HG03521 (cell line): Measurements from ENCODE around the gene HOXD1.

Experiments used
- ATAC-seq: cut with Tn5 transposase; IDR thresholded peaks from one replicate; pipeline ENCODE4 v1.9.1; 2021; ENCODE audit warnings: mild to moderate bottlenecking, moderate library complexity; ENCODE audit not compliant: unreplicated experiment

The HOXD1 gene

DNA sequence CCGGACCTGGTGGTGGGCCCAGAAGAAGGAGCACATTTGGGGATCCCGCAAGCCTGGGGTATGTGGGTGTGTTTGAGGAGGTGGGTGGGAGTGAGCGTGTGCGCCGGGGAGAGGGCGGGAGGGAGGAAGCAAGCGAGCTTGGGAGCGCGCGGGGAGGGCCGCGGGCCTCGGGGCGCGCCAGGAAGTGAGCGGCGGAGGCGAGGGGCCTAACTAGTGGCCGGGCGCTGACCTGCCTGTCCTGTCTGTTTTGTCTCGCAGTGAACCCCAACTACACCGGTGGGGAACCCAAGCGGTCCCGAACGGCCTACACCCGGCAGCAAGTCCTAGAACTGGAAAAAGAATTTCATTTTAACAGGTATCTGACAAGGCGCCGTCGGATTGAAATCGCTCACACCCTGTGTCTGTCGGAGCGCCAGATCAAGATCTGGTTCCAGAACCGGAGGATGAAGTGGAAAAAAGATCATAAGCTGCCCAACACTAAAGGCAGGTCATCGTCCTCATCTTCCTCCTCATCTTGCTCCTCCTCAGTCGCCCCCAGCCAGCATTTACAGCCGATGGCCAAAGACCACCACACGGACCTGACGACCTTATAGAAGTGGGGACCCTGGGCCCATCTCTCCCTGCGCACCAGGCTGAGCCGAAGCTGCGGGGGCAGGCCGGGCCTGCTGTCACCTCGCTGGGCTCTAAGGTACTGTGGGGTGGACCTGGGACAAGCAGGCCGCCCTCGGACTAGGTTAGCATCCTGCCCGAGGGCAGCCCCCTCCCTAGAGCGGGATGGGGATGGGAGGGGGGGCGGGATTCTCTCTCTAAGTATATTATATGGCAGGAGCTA is 35.9 kb upstream of the HOXD1 start:
- ATAC-seq: no peak

GRCh38 chr2:176154576-176155252 is 33.8 kb upstream of the HOXD1 start:
- ATAC-seq: no peak

- no peak for ATAC-seq
These were observed 33.0 kb upstream of the HOXD1 start for GRCh38 chr2:176155356-176156044.

- ATAC-seq: no peak
These were observed 32.1 kb upstream of the HOXD1 start for GRCh38 chr2:176156301-176156806.

GRCh38 chr2:176156807-176157498 is 31.5 kb upstream of the HOXD1 start, which contains the start of gene HOXD3:
HOXD3 (plus strand) TSS chr2:176157307; CDS start chr2:176169115, 11,808 bp downstream.
- no peak for ATAC-seq

DNA sequence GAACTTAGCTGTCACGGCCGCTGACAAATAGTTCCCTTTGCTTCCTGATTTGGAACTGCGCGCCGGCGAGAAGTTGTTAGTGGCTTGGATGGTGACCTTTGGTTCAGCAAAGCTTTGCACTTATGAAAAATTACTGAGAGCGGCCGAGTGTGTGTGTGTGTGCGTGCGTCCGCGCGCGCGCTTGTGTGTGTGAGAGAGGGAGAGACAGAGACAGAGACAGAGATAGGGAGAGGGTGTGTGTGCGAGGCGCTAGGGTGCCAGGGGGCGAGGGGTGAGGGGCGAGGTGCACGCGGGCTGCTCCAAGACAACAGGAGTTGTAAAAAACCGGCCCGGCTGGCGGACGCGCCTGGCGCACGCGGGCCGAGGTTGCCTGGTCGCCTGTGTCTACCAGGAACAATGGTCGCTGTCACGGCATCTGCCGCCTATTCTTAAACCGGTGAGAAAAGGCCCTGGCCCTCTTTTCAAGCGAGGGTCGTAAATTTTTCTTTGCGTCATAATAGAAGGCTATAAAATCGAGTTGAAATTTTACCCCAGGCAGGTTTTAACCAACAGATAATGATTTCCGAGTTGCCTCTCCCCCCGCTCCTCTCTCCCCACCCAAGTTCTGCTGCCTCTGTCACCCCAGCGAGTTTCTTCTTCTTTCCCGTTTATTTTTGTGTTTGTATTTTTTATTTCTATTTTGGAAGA is 30.8 kb upstream of the HOXD1 start:
- ATAC-seq: no peak

GRCh38 chr2:176158186-176158591 is 30.3 kb upstream of the HOXD1 start:
- ATAC-seq: no peak

GRCh38 chr2:176158855-176159662 is 29.4 kb upstream of the HOXD1 start:
- no peak for ATAC-seq

DNA sequence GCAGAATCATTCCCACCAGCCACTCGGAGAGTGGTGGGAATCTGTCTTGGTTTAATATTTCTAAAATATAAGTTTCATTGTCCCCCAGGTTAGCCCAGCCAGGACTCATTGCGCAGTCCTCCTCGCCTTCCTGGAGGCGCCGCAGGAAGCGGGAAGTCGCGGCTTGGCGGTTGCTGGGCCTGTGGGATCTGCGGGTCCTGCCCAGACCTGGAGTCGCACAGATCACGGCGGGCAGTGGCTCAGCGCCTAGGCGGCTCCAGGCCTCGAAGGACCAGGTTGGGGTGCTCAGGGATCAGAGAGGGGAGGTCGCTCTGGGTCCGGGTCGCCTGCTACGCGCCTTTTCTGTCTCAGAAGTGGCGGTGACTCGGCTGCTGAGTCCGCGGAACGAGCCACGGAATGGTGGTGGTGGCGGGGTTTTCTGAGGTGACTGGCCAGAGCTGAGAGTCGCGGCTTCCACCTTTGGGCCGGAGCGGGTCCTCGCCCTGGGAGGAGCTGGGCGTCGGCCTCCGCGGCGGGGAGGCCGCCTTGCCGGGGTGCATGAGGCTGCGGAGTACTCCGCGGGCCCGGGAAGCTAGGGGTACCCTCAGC is 28.7 kb upstream of the HOXD1 start:
- ATAC-seq: no peak

- ATAC-seq: no peak
These were observed 28.1 kb upstream of the HOXD1 start for GRCh38 chr2:176160251-176160985.

GRCh38 chr2:176160986-176161824 is 27.3 kb upstream of the HOXD1 start:
- no peak for ATAC-seq

DNA sequence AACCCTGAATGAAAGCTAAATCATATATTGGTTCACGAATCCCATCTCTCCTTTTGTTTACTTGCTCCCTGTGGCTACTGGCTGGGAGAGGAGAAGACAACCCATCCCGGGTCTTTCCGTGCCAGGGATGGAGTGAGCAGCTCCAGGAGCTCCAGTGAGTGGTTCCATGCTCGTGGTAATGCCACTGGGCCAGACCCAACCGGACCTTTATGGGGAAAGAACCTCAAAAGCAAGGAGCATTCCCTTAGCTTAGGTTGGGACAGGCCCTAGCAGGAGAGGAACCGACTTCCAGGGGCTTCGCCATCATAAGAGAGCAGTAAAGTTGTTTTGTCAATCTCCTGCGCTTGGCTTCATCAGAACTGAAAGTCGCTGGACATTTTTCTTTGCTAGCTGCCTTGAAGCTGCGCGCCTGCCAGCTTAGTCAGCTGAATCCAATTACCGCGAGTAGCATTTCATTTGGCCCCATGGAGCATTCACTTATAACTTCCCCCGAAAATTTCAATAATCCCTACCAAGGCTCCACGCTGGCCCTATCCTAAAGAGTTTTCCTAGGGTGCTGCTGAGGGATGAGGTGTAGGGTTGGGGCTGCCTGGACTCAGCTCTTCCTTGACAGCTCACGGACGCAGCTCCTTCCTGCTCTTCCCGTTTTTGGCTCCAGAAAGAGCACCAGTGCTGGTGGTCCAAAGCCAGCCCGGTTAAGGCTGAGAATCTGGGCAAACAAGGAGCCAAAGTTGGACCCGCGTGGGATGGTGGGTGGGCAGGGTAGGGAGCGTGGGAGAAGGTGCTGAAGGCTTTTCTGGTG is 26.4 kb upstream of the HOXD1 start:
- no peak for ATAC-seq

GRCh38 chr2:176162911-176163671 is 25.4 kb upstream of the HOXD1 start:
- no peak for ATAC-seq

GRCh38 chr2:176163672-176164056 is 24.8 kb upstream of the HOXD1 start:
- no peak for ATAC-seq

DNA sequence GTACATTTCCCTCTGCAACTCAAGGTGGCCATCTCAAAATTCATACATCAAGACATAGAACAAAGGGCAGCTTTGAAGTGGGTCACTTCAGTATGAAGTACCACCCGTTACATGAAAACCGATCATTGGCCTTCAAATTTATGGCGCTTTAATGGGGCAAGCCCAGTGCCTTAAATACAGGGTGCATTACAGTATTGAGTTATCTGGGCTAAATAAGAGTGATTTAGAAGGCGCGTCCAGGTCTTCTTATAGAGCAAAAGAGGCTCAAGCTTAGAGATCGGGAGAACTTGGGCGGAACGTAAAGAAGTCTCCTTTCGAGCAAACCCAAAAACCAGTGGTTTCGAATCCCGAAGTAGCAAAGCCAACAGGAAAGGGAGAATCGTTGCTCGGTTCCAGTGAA is 24.3 kb upstream of the HOXD1 start:
- ATAC-seq: no peak
